Measurements from ENCODE around the gene DPP10.

- TF ChIP-seq POLR2AphosphoS5 (IDR thresholded peaks at IDR 0.05; ENCODE audit: low read depth, low read length) (no peak), TAF1 (IDR thresholded peaks at IDR 0.05; ENCODE audit: borderline replicate concordance, insufficient read depth, low read length) (no peak), FOXP2 (optimal IDR thresholded peaks at IDR 0.05; ENCODE audit: borderline replicate concordance, extremely low read depth, extremely low read length, insufficient read depth) (no peak)
- TF ChIP-seq, protein P1, sequence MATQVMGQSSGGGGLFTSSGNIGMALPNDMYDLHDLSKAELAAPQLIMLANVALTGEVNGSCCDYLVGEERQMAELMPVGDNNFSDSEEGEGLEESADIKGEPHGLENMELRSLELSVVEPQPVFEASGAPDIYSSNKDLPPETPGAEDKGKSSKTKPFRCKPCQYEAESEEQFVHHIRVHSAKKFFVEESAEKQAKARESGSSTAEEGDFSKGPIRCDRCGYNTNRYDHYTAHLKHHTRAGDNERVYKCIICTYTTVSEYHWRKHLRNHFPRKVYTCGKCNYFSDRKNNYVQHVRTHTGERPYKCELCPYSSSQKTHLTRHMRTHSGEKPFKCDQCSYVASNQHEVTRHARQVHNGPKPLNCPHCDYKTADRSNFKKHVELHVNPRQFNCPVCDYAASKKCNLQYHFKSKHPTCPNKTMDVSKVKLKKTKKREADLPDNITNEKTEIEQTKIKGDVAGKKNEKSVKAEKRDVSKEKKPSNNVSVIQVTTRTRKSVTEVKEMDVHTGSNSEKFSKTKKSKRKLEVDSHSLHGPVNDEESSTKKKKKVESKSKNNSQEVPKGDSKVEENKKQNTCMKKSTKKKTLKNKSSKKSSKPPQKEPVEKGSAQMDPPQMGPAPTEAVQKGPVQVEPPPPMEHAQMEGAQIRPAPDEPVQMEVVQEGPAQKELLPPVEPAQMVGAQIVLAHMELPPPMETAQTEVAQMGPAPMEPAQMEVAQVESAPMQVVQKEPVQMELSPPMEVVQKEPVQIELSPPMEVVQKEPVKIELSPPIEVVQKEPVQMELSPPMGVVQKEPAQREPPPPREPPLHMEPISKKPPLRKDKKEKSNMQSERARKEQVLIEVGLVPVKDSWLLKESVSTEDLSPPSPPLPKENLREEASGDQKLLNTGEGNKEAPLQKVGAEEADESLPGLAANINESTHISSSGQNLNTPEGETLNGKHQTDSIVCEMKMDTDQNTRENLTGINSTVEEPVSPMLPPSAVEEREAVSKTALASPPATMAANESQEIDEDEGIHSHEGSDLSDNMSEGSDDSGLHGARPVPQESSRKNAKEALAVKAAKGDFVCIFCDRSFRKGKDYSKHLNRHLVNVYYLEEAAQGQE (IDR thresholded peaks at IDR 0.05; ENCODE audit: insufficient read depth in 1 of 2, low read depth in 2 of 2, low read length in 2 of 2): no peak
Measured at GRCh38 chr2:114810092-114810491, 367.7 kb downstream of the DPP10 start.
